Stimulated activated CD4-positive, alpha-beta T cell treated with anti-CD3 and anti-CD28 coated beads, Interleukin-12 subunit alpha, Interleukin-12 subunit beta, amount 100 ng/mL, for 48 hours (primary cell): ENCODE measurements around the gene NARF.
"Not testable (repeated sequence)": the region's sequence is repeated elsewhere in the genome, so short reads cannot be mapped to it uniquely, and the experiment has no call there.

Experiments used
- DNase-seq, 3 donors: peaks; one replicate each; pipeline ENCODE4 v3.0.0-alpha.2; 2020; ENCODE audit warnings: low read depth in 2 of 3, low spot score in 1 of 3

NARF gene

GRCh38 chr17:82458179-82458884 lies at the start of gene NARF:
Gene NARF, plus strand, starts transcription at chr17:82458741. Its CDS starts 63 bp downstream, at chr17:82458804.
- DNase-seq: peak; percentile 94 to 95 (median 95)

- DNase-seq: no peak
Observed at GRCh38 chr17:82408938-82409318, 49.6 kb upstream of the NARF start.

GRCh38 chr17:82410014-82410716 lies 48.4 kb upstream of the NARF start:
- DNase-seq: no peak

- no peak for DNase-seq
Observed at GRCh38 chr17:82411396-82412053, 47.0 kb upstream of the NARF start.

GRCh38 chr17:82412081-82412480 lies 46.5 kb upstream of the NARF start:
- DNase-seq: not testable (repeated sequence)

- no peak for DNase-seq
Observed at GRCh38 chr17:82412535-82413520, 45.7 kb upstream of the NARF start.

GRCh38 chr17:82414548-82415281 lies 43.8 kb upstream of the NARF start:
- peak; percentile 51 to 76 (median 68) for DNase-seq

- DNase-seq: no peak
Observed at GRCh38 chr17:82415336-82415735, 43.2 kb upstream of the NARF start.

GRCh38 chr17:82415786-82416185 lies 42.8 kb upstream of the NARF start:
- DNase-seq: no peak

GRCh38 chr17:82416264-82416663 lies 42.3 kb upstream of the NARF start:
- no peak for DNase-seq

GRCh38 chr17:82416771-82417170 lies 41.8 kb upstream of the NARF start:
- DNase-seq: no peak

- DNase-seq: peak; percentile 65 to 79 (median 76)
Observed at GRCh38 chr17:82418001-82418986, 40.2 kb upstream of the NARF start, which contains the start of the genes HEXD and OGFOD3. Gene HEXD, plus strand, starts transcription at chr17:82418347. Its CDS starts 1,453 bp downstream, at chr17:82419800. Gene OGFOD3, minus strand, starts transcription at chr17:82418586. Its CDS starts 101 bp downstream, at chr17:82418485.

- DNase-seq: no peak
Observed at GRCh38 chr17:82419540-82419939, 39.0 kb upstream of the NARF start.

- DNase-seq: peak; percentile 34 to 61 (median 56)
Observed at GRCh38 chr17:82424001-82424862, 34.3 kb upstream of the NARF start.

- no peak for DNase-seq
Observed at GRCh38 chr17:82424863-82425159, 33.7 kb upstream of the NARF start.

- DNase-seq: no peak
Observed at GRCh38 chr17:82428546-82428945, 30.0 kb upstream of the NARF start.

- DNase-seq: no peak
Observed at GRCh38 chr17:82429824-82430223, 28.7 kb upstream of the NARF start.

- DNase-seq: no peak
Observed at GRCh38 chr17:82432017-82432416, 26.5 kb upstream of the NARF start.
